H9 (cell line): ENCODE measurements around the gene BRD1. TPM values are rescaled to one million over a fixed set of nuclear protein-coding genes. Genes with fewer than 3 reads are reported as not detected.

Experiments used
- DNase-seq: peaks from one replicate; pipeline ENCODE4 v3.0.0-alpha.2; 2017
- H2AFZ ChIP-seq: one replicate; pipeline ENCODE4 v1.6.1; 2013; ENCODE audit warnings: mild to moderate bottlenecking, low read length, control low read depth, moderate library complexity
- H2AK5ac ChIP-seq: 2 replicates; pipeline ENCODE4 v1.6.1; 2013; ENCODE audit warnings: low read length, control low read depth, mixed read lengths; ENCODE audit not compliant: insufficient read length
- H2BK120ac ChIP-seq: one replicate; pipeline ENCODE4 v1.6.1; 2013; ENCODE audit warnings: low read depth, mild to moderate bottlenecking, low read length, control low read depth, inconsistent platforms; ENCODE audit not compliant: poor library complexity, severe bottlenecking
- H2BK12ac ChIP-seq: 2 replicates; pipeline ENCODE4 v1.6.1; 2013; ENCODE audit warnings: low read length, control low read depth, mixed read lengths, low read depth; ENCODE audit not compliant: insufficient read length
- H2BK15ac ChIP-seq: 2 replicates; pipeline ENCODE4 v1.6.1; 2013; ENCODE audit warnings: low read depth, low read length, control low read depth
- H2BK20ac ChIP-seq: one replicate; pipeline ENCODE4 v1.6.1; 2013; ENCODE audit warnings: low read depth, mild to moderate bottlenecking, low read length, control low read depth, inconsistent platforms; ENCODE audit not compliant: poor library complexity, severe bottlenecking
- H2BK5ac ChIP-seq: 2 replicates; pipeline ENCODE4 v1.6.1; 2013; ENCODE audit warnings: low read length, control low read depth, mixed read lengths; ENCODE audit not compliant: insufficient read length
- H3K14ac ChIP-seq: 2 replicates; pipeline ENCODE4 v1.6.1; 2013; ENCODE audit warnings: low read length, control low read depth; ENCODE audit not compliant: insufficient read depth
- H3K18ac ChIP-seq: 2 replicates; pipeline ENCODE4 v1.6.1; 2013; ENCODE audit warnings: low read depth, mild to moderate bottlenecking, mixed read lengths, low read length, control low read depth; ENCODE audit not compliant: insufficient read length
- H3K23ac ChIP-seq: 2 replicates; pipeline ENCODE4 v1.6.1; 2013; ENCODE audit warnings: low read length, control low read depth, mixed read lengths, low read depth; ENCODE audit not compliant: insufficient read length
- H3K23me2 ChIP-seq: 2 replicates; pipeline ENCODE4 v1.6.1; 2013; ENCODE audit warnings: low read depth, mild to moderate bottlenecking, mixed read lengths, low read length, control low read depth; ENCODE audit not compliant: insufficient read length, poor library complexity, severe bottlenecking
- H3K27ac ChIP-seq: 2 replicates; pipeline ENCODE4 v1.5.1; 2013; ENCODE audit warnings: low read length, control low read depth, mixed read lengths, low read depth; ENCODE audit not compliant: insufficient read length
- H3K27me3 ChIP-seq: 2 replicates; pipeline ENCODE4 v1.6.1; 2013; ENCODE audit warnings: low read length, control low read depth, inconsistent platforms; ENCODE audit not compliant: insufficient read depth
- H3K4ac ChIP-seq: 2 replicates; pipeline ENCODE4 v1.6.1; 2013; ENCODE audit warnings: low read depth, mild to moderate bottlenecking, control low read depth, inconsistent platforms, low read length, moderate library complexity
- H3K4me1 ChIP-seq: 2 replicates; pipeline ENCODE4 v1.6.1; 2013; ENCODE audit warnings: low read length, control low read depth, inconsistent platforms; ENCODE audit not compliant: insufficient read depth
- H3K4me2 ChIP-seq: 2 replicates; pipeline ENCODE4 v1.6.1; 2013; ENCODE audit warnings: low read length, control low read depth, mixed read lengths; ENCODE audit not compliant: insufficient read length, insufficient read depth
- H3K56ac ChIP-seq: 2 replicates; pipeline ENCODE4 v1.6.1; 2013; ENCODE audit warnings: low read depth, mild to moderate bottlenecking, mixed read lengths, low read length, control low read depth; ENCODE audit not compliant: insufficient read length
- H3K79me1 ChIP-seq: 2 replicates; pipeline ENCODE4 v1.6.1; 2013; ENCODE audit warnings: low read depth, mild to moderate bottlenecking, moderate library complexity, low read length, control low read depth, inconsistent platforms; ENCODE audit not compliant: insufficient read depth, poor library complexity, severe bottlenecking
- H3K79me2 ChIP-seq: 2 replicates; pipeline ENCODE4 v1.6.1; 2013; ENCODE audit warnings: low read length, control low read depth, inconsistent platforms; ENCODE audit not compliant: insufficient read depth
- H3K9ac ChIP-seq: 2 replicates; pipeline ENCODE4 v1.6.1; 2013; ENCODE audit warnings: low read length, control low read depth, mixed read lengths; ENCODE audit not compliant: insufficient read length; ENCODE audit errors: extremely low read depth
- H3K9me3 ChIP-seq: one replicate; pipeline ENCODE4 v1.6.1; 2013; ENCODE audit warnings: low read depth, low read length, inconsistent platforms; ENCODE audit not compliant: control insufficient read depth
- H3T11ph ChIP-seq: one replicate; pipeline ENCODE4 v1.6.1; 2013; ENCODE audit warnings: mild to moderate bottlenecking, low read length, control low read depth, inconsistent platforms
- H4K20me1 ChIP-seq: one replicate; pipeline ENCODE4 v1.6.1; 2013; ENCODE audit not compliant: control insufficient read depth, insufficient read length, insufficient read depth
- H4K5ac ChIP-seq: 2 replicates; pipeline ENCODE4 v1.6.1; 2013; ENCODE audit warnings: low read depth, mild to moderate bottlenecking, mixed read lengths, low read length, control low read depth; ENCODE audit not compliant: insufficient read length
- H4K8ac ChIP-seq: replicated peaks from 2 replicates; pipeline ENCODE4 v1.6.1; 2013; ENCODE audit warnings: low read length, control low read depth, mixed read lengths, low read depth; ENCODE audit not compliant: insufficient read length
- H4K91ac ChIP-seq: 2 replicates; pipeline ENCODE4 v1.6.1; 2013; ENCODE audit warnings: low read depth, mild to moderate bottlenecking, moderate library complexity, mixed read lengths, low read length, control low read depth; ENCODE audit not compliant: insufficient read length
- H3K27ac Mint-ChIP-seq, 3 experiments: 2 replicates in 2 of 3; 3 replicates in 1 of 3; pipeline ENCODE4 v1.8.0; 2020 to 2021; ENCODE audit warnings: mixed read lengths in 3 of 3, mild to moderate bottlenecking in 1 of 3, moderate library complexity in 1 of 3
- H3K27me3 Mint-ChIP-seq: 2 replicates; pipeline ENCODE4 v1.8.0; 2021; ENCODE audit warnings: low read depth, mild to moderate bottlenecking, moderate library complexity, mixed read lengths
- H3K36me3 Mint-ChIP-seq, 3 experiments: 2 replicates in 2 of 3; 3 replicates in 1 of 3; pipeline ENCODE4 v1.8.0; 2020 to 2021; ENCODE audit warnings: low read depth in 3 of 3, mixed read lengths in 3 of 3; ENCODE audit not compliant: insufficient read depth in 1 of 3
- H3K4me1 Mint-ChIP-seq, 2 experiments: 2 replicates each; pipeline ENCODE4 v1.8.0; 2020; ENCODE audit warnings: mixed read lengths in 2 of 2
- H3K4me3 Mint-ChIP-seq, 2 experiments: 2 replicates in 1 of 2; 3 replicates in 1 of 2; pipeline ENCODE4 v1.8.0; 2020 to 2021; ENCODE audit warnings: mild to moderate bottlenecking in 2 of 2, mixed read lengths in 2 of 2, moderate library complexity in 1 of 2
- H3K9me3 Mint-ChIP-seq, 2 experiments: 2 replicates in 1 of 2; 3 replicates in 1 of 2; pipeline ENCODE4 v1.8.0; 2020; ENCODE audit warnings: mild to moderate bottlenecking in 2 of 2, mixed read lengths in 2 of 2, moderate library complexity in 1 of 2
- CTCF ChIP-seq: fragments of 200-600 bp; sonication (generic); conservative IDR thresholded peaks from 3 replicates; pipeline ENCODE4 v1.8.0; 2021; ENCODE audit warnings: antibody characterized with exemption, mild to moderate bottlenecking
- WGBS: extraction: QIAGEN DNeasy Blood & Tissue Kit; methylation state at CpG from one replicate; pipeline ENCODE4 v1.1.7; 2013; ENCODE audit warnings: missing lambda C conversion rate, low lambda C conversion rate, mixed read lengths; ENCODE audit not compliant: insufficient read length; ENCODE audit errors: extremely low coverage; 5-methylcytosine and 5-hydroxymethylcytosine counted together
- total RNA-seq: library from RNA; stranded (reverse); gene quantifications from 2 replicates; pipeline ENCODE4 v1.2.1, GENCODE V29; 2021

The BRD1 gene
- total RNA-seq, 1 experiment from 2014 or later: 51.3 TPM

GRCh38 chr22:49733631-49734030 lies 94.0 kb downstream of the BRD1 start:
- no peaks in the 10 kb centered on the region for H3K79me2 ChIP-seq
- WGBS: no CpG with 5 or more reads among the region's 7 CpGs
- no peaks in the 10 kb centered on the region for H3K23me2 ChIP-seq

More at GRCh38 chr22:49733631-49734030, 94.0 kb downstream of the BRD1 start:
- H3K36me3 Mint-ChIP-seq: no peaks in the 10 kb centered on the region; a peak in 2 of 7 replicates
- H3K9ac ChIP-seq: no peak overlapping the region
- no peak overlapping the region for H2BK120ac ChIP-seq
- H3K18ac ChIP-seq: no peak overlapping the region
- H3K4me1 ChIP-seq: 0 out of 2 replicates have a peak, but pooled peaks cover 3% of the 10 kb centered on the region
- no peaks in the 10 kb centered on the region for H3K9me3 ChIP-seq
- no peak overlapping the region for H4K91ac ChIP-seq
- H3K27ac ChIP-seq: no peak overlapping the region
- H2BK20ac ChIP-seq: no peak overlapping the region
- no peak overlapping the region for H2AFZ ChIP-seq
- H3K4ac ChIP-seq: no peak overlapping the region
- H3K4me1 Mint-ChIP-seq: peaks cover 5 to 7% of the 10 kb centered on the region in 2 experiments
- H3K4me3 Mint-ChIP-seq: no peak overlapping the region
- no peak overlapping the region for H2BK12ac ChIP-seq
- peaks cover 62% of the 10 kb centered on the region for H3K27me3 Mint-ChIP-seq
- no peak overlapping the region for H3K23ac ChIP-seq
- H4K5ac ChIP-seq: no peak overlapping the region
- no peak overlapping the region for H2BK5ac ChIP-seq
- no peak overlapping the region for H3K56ac ChIP-seq
- H3K9me3 Mint-ChIP-seq: peaks cover 13 to 19% of the 10 kb centered on the region in 2 experiments
- H2BK15ac ChIP-seq: no peak overlapping the region
- no peaks in the 10 kb centered on the region for H3K27me3 ChIP-seq
- H3K27ac Mint-ChIP-seq: no peak overlapping the region
- no peak overlapping the region for H3T11ph ChIP-seq
- no peak overlapping the region for H4K8ac ChIP-seq
- DNase-seq: no peak
- H3K14ac ChIP-seq: no peak overlapping the region
- H4K20me1 ChIP-seq: no peaks in the 10 kb centered on the region
- no peaks in the 10 kb centered on the region for H3K79me1 ChIP-seq
- H3K4me2 ChIP-seq: no peak overlapping the region
- TF ChIP-seq CTCF: no peak
- H2AK5ac ChIP-seq: no peak overlapping the region
